ENCODE results near the gene AMPD3.

AMPD3 gene

GRCh38 chr11:10542776-10543175, 87.7 kb downstream of the AMPD3 start:
- no peak for DNase-seq

DNA sequence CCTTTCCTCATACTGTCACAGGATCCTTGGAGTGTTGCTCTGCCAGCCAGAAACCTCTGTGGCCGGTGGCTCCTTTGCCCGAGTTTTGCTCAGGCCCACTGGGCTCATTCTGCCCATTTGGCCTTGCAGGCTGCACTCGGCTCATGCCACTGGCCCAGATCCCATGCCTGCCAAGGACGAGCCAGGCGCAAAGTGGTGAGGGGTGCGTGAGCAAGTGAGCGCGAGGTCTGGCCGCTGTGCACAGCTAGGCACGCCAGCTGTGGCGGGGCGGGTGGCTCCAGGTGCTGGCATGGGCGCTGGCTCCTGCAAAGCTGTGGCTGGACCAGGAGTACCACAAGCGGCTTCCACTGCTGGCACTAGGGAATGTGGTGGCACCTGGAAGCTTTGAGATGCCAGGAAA, 88.7 kb downstream of the AMPD3 start:
- no peak for DNase-seq

DNA sequence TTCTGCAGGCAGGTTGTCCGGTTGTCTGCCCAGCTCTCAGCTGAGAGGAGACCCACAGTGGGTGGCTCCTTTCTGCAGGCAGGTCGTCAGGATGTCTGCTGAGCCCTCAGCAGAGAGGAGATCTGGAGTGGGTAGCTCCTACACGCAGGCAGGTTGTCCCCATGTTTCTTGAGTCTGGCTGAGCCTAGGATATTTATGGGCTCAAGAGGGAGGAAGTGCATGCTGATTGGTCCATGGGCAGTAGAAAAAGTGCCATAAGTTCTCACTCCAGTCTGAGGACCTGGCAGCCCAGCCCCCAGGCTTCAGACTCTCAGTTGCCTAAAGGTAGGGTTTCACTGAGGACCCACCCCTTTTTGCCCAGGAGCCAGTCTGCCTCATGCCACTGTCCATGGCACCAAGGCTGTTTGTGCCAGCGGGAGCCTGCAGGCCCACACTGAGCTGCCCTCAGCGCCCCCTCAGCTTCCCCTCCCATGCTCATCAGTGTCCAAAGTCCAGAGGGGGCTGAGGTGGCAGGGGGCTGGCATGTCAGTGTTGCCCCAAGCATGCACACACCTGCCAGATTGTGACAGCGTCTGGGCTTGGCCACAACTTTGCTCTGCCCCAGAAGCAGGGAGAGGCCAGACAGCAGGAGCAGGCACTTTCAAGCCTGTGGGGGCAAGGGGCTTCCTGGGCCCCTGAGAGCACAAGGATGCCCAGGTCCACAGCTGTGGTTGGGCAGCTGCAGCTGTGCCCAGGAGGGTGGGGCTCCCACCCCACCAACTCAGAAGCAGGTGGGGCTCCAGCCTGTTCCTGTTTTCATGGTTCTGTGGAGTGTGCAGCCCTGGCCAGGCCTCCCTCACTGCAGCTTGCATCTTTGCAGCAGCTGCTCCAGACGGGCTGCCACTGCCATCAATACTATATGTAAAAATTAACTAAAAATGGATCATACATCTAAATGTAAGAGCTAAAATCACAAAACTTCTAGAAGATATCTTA, 89.7 kb downstream of the AMPD3 start:
- no peak for DNase-seq

GRCh38 chr11:10550503-10551289, 95.6 kb downstream of the AMPD3 start:
- DNase-seq: no peak

GRCh38 chr11:10551290-10551592, 96.2 kb downstream of the AMPD3 start:
- DNase-seq: no peak

DNA sequence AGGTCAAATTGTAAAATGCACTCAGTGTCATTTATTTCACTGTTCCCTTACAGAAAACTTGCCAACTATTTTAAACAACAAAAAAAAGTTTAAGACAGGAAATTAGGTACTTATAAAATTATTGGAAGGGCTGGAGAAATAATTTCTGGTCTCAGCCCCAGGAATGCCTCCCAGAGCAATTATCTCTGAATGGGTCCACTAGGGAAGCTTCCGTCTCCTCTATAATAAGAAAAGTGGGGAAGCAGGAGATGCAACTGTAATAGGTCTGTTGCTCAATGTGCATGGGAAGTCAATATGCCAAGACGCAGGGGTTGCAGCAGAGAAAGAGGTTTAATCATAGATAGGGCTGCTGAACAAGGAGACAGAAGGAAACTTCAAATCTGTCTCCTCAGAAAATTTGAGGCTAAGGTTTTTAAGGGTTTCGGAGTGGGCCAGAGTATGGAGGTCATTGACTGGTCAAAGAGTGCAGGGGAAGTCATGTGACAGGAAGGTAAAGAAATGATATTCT, 96.8 kb downstream of the AMPD3 start:
- DNase-seq: no peak

GRCh38 chr11:10556590-10556989, 101.5 kb downstream of the AMPD3 start:
- DNase-seq: no peak

All from NCI-H2107 (cell line).